Measurements from ENCODE around the gene ACTC1. TPM values are rescaled to one million over a fixed set of nuclear protein-coding genes. Genes with fewer than 3 reads are reported as not detected.

The ACTC1 gene
- total and polyA plus RNA-seq, 2 experiments from 2014 or later: 26.2 to 35.9 TPM

DNA sequence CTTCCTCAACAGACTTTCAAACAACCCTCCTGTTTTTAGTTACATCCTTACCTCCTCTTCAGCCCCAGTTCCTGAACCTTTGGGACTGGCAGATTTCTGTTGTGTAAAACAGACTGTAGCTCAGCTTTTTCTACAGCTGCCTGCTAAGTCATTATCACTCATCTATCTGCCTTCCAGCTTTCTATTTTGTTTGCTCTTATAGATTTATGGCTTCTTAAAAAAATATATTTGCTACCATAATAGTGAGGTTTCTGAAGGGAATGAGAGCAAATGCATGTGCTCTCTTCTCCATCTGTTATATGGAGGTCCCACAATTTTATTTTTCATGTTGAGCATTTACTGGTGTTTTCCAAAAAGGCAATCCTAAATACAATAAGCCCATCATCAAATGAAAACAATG, 22.3 kb downstream of the ACTC1 start (continued):
- TF ChIP-seq, protein P1, sequence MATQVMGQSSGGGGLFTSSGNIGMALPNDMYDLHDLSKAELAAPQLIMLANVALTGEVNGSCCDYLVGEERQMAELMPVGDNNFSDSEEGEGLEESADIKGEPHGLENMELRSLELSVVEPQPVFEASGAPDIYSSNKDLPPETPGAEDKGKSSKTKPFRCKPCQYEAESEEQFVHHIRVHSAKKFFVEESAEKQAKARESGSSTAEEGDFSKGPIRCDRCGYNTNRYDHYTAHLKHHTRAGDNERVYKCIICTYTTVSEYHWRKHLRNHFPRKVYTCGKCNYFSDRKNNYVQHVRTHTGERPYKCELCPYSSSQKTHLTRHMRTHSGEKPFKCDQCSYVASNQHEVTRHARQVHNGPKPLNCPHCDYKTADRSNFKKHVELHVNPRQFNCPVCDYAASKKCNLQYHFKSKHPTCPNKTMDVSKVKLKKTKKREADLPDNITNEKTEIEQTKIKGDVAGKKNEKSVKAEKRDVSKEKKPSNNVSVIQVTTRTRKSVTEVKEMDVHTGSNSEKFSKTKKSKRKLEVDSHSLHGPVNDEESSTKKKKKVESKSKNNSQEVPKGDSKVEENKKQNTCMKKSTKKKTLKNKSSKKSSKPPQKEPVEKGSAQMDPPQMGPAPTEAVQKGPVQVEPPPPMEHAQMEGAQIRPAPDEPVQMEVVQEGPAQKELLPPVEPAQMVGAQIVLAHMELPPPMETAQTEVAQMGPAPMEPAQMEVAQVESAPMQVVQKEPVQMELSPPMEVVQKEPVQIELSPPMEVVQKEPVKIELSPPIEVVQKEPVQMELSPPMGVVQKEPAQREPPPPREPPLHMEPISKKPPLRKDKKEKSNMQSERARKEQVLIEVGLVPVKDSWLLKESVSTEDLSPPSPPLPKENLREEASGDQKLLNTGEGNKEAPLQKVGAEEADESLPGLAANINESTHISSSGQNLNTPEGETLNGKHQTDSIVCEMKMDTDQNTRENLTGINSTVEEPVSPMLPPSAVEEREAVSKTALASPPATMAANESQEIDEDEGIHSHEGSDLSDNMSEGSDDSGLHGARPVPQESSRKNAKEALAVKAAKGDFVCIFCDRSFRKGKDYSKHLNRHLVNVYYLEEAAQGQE (IDR thresholded peaks at IDR 0.05; ENCODE audit: unreplicated experiment): no peak
- no peak for TF ChIP-seq CREB1 (CRISPR knock-in tag; IDR thresholded peaks at IDR 0.05; ENCODE audit: low read depth)

- H3K4me1 Mint-ChIP-seq: peaks cover 15% of the 10 kb centered on the region
- Histone ChIP-seq H4K20me1 (replicated peaks; ENCODE audit: insufficient read depth) (no peaks in the 10 kb centered on the region), H2AFZ (no peak overlapping the region), H3K9me2 (ENCODE audit: insufficient read depth) (no peaks in the 10 kb centered on the region; the same call in 1 of the 2 replicates), H3K36me3 (ENCODE audit: insufficient read depth) (no peaks in the 10 kb centered on the region), H3K27ac (ENCODE audit: low read depth) (no peak overlapping the region), H3K79me2 (replicated peaks; ENCODE audit: insufficient read depth) (no peaks in the 10 kb centered on the region), H3K4me3 (no peak overlapping the region), H3K4me2 (no peak overlapping the region), H3K4me1 (ENCODE audit: insufficient read depth) (peaks cover 7% of the 10 kb centered on the region; the same call in 1 of the 2 replicates), H3K27me3 (ENCODE audit: insufficient read depth) (no peaks in the 10 kb centered on the region), H3F3A (replicated peaks; ENCODE audit: low read depth) (no peaks in the 10 kb centered on the region)
- H3K9me3 Mint-ChIP-seq: no peaks in the 10 kb centered on the region
- no peaks in the 10 kb centered on the region for H3K27me3 Mint-ChIP-seq (ENCODE audit: insufficient read depth, low read depth, poor library complexity)
- TF ChIP-seq ZNF462 (CRISPR knock-in tag; IDR thresholded peaks at IDR 0.05): no peak
- H3K27ac Mint-ChIP-seq: no peak overlapping the region
- no peak for ATAC-seq
- H3K36me3 Mint-ChIP-seq (ENCODE audit: low read depth): no peaks in the 10 kb centered on the region
- no peak overlapping the region for H3K4me3 Mint-ChIP-seq
- no peak for DNase-seq (ENCODE audit: low spot score)
These were observed 23.0 kb downstream of the ACTC1 start for GRCh38 chr15:34772312-34772711.
